GM19455 (cell line): ENCODE measurements around the gene ENG.

Experiments used
- ATAC-seq: cut with Tn5 transposase; IDR thresholded peaks from one replicate; pipeline ENCODE4 v1.9.1; 2021; ENCODE audit not compliant: unreplicated experiment

The ENG gene

DNA sequence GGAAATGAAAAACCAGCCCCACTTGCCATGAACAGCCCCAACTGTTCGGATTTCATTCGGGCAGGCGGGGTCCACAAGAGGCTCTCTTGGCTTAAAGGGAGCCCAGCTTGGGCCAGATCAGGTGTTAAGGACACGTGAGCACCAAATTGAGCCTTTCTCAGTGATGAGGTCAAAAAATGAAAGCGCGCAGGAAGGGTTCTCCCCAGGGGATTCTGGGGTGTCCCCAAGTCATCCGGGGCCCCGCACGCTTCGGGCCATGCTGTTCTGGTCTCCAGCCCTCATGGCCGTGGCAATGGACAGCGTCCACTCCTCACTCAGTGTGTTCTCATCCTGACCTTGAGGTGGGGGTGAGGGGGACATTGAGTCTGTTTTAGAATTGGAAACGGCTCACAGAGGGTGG is 12.1 kb upstream of the ENG start:
- ATAC-seq: no peak

DNA sequence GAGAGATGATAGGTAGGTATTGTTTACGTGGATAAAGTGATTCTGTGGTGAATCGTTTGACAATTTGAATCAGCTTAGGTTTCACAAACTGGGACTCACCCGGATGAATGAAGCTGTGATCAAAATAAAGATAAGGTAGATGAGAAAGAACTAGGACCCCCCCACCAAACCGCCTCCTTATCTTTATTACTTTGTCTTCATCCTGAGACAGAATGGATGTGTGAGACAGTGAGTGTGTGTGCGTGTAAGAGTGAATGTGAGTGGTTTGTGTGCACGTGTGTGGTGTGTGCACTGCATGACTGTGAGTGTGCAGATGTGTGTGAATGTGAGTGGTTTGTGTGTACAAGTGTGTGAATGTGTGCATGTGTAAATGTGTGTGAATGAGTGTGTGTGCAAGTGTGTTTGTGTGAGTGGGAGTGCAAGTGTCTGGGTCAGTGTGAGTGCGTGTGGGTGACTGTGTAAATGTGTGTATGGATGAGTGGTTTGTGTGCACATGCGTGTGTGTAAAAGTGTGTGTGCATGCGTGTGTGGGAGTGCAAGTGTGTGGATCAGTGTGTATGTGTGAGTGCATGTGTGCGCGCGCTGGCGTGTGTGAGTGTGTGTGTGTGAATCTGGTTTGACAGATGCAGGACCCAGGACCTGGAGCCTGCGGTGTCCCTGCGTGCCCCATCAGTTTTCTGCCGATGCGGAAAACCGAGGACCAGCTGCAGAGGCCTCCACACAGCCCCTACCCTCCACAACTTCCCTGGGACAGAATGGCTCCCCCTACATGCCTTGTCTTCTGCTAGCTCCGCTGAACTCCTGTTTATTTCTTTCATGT is 11.4 kb upstream of the ENG start:
- ATAC-seq: no peak

DNA sequence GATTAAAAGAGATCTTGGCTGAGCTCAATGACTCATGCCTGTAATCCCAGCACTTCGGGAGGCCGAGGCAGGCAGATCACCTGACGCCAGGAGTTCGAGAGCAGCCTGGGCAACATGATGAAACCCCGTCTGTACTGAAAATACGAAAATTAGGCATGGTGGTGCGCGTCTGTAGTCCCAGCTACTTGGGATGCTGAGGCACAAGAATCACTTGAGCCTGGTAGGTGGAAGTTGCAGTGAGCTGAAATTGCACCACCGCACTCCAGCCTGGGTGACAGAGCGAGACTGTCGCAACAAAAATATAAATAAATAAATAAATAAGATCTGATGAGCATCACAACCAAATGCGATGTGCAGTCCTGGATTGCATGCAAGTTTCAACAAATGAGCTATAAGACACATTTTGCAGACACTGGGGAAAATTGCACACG is 8.7 kb upstream of the ENG start:
- ATAC-seq: no peak

DNA sequence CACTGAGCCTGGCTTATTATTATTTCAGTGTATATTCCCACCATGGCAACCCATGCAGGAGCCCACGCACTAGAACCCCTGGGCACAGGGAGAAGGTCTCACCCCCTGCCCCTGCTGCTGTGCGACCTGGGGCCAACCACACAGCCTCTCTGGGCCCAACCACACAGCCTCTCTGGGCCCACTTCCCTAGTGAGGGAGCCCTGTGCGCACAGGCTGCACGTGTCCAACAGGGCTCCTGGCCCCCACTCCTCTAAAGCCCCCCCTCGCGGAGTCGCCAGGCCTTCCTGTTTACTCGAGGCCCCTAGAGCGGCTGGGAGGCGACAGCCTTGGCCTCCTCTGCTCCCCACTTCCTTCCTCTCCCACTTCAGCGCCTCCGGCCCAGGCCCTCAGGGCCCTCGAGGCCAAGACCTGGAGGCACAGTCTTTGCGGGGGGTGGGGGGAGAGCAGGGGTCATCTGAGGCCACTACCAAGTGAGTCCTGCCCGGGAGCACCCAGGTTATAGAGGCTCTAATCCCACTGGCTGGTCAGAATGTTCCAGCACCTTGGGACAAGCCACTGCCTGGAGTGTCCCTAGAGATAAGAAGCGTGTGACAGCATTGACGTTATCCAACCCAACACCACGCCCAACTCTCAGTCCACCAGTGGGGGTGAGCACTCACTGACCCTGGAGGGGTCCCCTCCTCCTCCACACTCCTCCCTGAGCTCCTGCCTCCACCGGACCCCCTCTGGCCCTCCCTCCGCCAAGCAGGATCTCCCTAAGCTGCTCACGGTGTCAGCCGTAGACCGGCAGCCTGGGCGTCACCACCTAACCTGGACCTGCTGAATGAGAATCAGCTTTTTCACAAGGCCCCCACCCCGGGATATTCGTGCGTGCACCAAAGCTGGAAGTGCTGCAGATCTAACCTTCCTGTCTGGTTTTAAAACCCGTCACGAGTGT is 7.9 kb upstream of the ENG start:
- ATAC-seq: no peak

DNA sequence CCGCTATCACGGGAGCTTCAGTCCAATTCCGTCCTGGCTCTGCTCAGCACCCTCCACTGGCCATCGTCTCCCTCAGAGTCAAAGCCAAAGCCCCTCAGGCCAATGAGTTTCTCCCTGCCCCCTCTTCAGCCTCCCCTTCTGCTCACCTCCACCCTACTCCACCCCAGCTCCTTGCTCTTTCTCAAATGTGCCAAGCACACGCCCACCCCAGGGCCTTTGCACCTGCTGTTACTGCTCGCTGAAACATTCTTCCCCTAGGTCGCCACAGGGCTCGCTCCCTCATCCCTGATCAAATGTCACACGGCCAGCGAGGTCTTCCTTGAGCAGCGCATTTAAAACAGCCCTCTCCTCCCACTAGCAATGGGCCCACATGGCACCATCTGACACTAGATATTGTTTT is 6.3 kb upstream of the ENG start:
- ATAC-seq: no peak

DNA sequence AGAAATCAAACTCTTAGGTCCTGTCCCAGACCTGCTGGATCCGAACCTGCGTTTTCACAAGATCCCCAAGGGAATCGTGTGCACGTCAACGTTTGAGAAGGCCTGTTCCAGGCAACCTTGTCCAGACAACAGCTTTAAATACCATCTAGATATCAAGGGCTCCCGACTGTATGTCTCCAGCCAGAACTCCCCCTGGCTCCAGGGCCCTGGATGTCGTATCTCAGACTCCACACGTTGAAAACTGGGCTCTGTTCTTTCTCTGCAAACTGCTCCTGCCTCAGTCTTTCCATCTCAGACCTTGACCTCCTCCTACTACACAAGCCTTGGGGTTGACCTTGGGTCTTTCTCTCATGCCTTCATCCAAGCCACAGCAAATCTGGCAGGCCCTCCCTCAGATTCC is 5.8 kb upstream of the ENG start:
- ATAC-seq: no peak

DNA sequence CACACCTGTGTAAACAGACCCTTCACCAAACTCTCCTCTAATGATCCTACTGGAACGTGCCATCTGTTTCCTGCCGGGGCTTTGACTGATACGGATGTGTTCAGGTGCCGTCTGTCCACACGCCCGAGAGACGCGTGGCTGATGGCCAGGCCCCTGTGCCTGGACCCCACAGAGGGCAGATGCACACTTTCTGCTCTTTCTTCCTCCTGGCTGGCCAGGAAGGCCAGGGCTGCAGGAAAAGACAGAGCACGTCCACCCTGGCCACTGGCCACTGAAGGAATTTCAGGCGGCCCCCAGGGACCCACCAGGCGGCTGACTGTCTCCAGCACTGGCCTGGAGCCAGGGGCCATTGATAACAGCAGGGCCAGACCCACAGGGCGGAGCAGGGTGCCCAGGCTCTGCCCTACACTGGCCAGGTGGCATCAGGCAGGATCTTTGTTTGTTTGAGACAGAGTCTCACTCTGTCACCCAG is 3.6 kb upstream of the ENG start:
- ATAC-seq: no peak

DNA sequence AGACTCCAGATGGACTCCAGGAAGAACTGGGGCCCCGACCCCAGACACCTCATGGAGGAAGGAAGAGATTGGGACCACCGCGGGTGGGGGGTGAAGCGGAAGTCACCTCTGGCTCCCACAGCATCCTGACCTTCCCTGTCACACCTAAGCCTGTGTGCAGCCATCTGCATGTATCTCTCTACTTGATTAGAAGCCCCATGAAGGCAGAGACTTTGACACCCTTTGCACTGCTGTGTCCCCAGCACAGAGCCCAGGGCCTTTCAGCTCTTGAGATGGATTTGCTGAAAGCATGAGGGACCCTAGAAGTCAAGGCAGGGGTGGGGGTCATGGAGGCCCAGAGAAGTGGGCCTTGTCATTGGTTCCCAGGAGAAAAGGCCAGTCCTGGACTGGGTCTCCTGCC is 2.8 kb upstream of the ENG start:
- ATAC-seq: no peak

DNA sequence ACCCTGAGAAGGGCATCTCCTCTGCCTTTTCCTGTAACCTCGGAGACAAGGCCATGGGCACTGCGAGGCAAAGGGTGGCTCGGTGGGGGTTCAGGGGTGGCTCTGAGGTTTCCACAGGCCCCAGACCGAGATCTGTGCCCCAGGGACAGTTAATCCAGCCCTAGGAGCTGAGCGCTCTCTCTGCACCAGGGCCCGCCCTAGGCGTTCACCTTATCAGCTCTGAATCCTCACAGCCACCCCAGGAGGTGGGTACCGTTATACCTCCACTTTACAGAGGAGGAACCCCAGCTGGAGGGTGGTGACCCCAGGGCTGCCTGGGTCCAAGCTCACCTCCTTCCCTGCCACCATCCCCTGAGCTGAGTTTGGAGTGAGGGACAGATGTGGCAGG is 2.3 kb upstream of the ENG start:
- ATAC-seq: no peak

DNA sequence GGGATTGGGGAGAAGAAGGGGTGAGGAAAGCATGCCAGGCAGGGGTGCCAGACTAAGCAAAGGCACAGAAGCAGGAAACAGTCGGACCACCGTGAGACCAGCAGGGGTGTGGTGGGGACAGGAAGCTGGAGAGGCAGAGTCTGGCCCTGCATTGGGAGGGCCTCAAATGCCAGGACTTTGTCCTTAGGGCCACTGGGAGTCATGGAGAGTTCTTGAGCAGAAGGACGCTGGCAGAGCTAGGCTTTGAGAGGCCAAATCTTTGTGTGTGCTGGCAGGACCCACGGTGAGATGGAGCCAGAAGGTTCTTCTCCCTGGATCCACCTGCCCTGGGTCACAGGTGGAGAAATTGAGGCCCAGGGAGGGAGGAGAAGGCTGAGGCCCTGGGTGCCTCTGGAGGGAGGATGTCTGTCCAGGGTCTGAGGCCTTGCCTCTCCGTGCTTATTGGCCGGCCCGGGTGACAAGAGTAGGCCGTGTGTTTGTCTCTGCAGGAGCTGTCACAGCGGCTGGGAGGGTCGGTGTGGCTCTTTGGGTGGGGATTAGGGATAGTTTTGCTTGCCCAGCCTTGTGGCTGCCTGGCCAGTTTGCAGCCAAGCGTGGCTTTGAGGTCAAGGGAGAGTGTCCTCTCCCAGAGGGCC is 1.8 kb upstream of the ENG start:
- ATAC-seq: no peak

DNA sequence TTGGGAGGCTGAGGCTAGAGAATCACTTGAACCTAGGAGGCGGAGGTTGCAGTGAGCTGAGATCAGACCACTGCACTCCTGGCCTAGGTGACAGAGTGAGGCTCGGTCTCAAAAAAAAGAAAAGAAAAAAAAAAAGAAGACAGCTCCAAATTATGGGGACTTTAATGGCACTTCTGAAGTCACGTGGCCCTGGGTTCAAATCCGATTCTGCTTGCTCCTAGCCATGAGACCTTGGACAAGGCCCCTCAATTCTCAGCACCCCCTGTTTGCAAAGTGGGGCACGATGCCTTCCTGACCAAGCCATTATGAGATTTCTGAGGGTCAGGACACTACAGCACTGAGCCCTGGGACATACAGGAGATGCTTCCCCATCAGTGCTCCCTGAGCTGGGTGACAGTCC is 1.1 kb upstream of the ENG start:
- ATAC-seq: no peak

DNA sequence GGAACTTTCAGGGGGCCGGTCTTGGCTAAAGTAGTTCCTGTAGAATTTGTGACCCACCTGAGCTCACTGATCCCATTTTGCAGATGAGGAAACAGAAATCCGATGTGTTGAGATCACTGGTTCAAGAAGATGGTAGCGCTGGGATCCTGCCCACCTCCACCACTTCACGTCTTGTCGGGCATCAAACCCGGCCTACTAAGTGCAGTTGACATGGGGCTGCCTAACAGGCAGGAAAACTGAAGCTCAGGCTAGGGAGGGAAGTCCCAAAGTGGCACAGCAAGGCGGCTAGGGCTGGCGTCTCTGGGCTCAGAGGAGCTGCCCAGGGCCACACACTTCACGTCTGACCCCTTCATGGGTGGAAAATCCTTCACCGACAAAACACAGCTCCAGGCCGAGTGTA is 502 bp upstream of the ENG start:
- no peak for ATAC-seq

DNA sequence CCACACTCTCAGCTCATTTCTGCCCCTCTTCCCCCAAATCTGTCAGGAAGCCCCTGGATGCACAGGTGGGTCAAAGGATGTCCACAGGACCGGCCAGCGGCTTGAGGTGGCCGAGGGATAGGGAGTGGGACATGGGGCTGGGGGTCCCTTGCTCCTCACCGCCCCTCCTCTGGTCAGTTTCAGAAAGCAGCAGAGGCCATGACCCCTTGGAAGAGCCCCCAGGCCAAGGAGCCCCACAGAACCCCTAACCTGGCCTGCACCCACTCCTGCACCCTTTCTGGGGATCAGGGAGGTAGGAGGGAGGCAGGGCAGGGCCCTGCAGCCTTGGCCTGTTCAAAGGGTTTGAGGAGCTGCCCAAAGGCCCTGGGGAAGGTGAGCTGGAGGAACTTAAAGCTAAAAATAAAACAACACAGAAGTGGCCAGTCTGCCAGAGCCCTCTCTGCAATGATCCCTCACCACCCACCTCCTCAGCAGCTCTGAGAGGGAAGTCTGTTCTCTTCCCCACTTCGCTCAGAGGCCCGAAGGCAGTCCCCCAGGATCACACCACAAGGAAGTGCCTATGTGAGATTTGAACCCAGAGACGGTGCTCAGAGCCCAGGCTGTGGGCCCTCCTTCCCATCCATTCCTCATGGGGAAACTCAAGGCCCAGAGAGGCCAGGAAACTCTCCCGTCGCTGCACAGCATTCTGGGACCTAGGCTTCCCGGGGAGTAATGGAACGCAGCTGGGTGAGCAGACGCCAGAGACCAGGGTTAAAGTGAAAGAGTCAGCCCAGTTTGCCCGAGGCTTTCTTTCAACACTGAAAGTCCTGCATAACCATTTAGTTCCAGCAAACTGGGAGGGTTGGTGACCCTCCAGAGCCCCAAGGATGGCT is 910 bp downstream of the ENG start:
- no peak for ATAC-seq

DNA sequence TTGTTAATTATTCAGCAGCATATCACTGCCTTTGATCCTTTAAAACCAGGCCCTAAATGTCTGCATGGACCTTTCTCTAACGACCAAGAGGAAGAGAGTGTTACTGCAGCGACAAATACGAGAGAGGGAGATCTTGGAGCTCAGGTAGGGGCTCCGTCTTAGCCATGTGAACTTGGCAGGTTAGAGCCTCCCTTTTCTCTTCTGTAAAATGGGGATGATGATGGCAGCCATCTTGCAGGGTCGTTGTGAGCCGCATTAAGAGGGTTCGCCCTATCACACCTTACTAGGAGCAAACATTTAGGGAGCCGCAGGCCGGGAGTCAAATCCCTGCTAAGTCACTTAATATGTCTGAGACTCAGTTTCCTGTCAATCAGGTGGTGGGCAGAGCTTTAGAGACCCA is 1.6 kb downstream of the ENG start:
- no peak for ATAC-seq

DNA sequence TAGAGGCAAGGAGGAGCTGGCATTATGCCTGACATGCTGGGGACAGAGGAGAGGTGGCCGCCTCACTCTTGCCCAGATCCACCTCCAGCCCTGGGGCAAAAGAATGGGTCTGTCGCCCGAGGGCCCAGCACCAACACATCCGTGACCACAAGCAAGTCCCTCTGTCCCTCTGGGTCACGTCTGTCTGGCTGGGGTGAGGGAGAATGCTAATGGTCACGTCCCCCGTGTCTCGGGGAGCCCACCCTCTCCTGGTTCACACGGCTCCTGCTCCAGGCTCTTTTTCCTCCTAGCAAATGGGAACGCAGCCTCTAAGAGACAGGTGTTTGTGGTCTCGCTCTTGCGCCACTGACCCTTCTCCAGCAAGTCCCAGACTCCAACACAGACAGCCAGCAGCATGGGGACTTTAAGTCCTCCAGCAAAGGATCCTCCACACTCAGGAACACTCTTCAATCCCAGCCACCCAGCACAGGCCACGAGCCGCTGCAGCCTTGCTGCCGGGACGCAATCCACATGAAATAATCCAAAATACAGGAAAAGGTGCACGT is 4.1 kb downstream of the ENG start:
- no peak for ATAC-seq

DNA sequence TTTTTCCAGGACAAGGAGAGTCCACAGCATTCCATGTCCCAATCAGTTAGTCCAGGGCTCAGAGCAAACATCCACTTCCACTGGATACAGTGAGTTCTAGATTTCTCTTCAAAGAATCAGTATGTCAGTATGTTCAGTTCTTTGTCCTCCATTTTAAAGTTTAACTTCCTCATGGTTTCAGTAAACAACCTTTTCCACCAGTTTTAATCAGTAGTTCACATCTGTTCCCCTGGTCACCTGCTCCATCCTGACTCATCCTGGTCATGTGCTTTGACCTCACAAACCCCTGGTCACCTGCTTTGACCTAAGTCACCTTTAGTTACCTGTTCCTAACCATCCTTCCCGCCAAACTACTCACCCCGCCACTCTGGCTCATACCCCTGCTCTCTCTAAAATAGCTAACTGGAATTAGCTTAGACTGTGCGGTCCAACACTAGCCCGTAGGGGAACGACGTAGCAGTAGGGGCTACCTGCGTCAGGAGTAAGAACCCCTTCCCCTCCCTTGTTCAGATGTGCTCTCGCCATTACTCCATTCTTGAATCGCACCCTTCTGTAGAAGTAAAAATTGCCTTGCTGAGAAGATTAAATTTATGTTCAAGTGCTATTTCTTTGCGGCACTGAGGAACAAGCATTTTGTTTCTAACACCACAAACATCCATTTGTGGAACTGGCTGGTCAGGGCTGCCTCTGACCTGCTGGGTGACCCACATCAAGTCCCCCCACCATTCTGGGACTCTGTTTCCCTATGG is 5.5 kb downstream of the ENG start:
- no peak for ATAC-seq

DNA sequence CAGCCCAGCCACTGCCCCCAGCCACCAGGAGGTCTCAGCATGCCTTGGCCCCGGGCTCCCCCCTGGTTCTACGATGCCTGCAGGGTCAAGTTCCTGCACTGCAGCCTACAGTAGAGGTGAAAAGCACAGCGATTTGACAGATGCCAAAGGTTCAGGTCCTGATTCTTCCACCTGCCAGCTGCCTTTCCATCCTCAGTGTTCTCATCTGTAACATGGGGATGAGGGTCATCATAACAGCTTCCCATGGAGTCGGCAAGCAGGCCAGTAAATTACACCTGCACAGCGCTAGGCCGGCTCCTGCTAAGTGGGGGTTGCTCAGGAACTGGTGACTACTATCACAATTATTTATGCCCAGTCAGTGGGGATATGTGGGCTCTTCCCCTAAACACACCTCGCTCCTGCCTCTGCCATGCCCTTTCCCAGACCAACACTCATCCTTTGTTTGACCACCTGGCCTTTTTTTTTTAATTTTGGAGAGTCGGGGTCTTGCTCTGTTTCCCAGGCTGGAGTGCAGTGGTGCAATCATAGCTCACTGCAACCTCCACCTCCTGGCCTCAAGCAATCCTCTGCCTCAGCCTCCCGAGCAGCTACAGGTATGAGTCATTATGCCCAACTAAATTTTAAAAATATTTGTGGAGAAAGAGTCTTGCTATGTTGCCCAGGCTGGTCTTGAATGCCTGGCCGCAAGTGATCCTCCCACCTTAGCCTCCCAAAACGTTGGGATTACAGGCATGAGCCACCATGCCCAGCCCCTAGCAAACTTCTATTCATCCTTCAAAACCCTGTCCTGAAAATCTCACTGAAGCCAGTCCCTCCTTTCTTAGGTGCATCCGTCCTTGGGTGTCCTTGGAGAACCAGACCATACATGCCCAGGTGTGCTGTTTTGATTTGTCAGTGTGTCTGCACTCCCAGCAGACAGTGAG is 6.4 kb downstream of the ENG start:
- ATAC-seq: no peak

DNA sequence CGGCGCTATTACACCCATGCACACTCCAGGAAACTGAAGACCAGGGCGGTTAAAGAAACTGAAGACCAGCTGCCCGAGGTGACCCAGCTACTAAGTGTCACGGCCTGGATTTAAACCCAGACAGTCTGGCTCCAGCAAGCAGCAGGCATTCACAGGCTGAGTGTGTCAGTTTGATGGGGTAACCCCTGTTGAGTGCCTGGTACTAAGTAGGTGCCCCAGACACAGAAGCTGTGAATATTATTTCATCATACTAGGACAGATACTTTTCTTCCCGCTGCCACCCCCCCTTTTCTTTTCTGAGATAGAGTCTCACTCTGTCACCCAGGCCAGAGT is 7.3 kb downstream of the ENG start:
- no peak for ATAC-seq
